Liver (tissue), 9 donors: Measurements from ENCODE around the gene EIF4ENIF1. TPM values are rescaled to one million over a fixed set of nuclear protein-coding genes. Genes with fewer than 3 reads are reported as not detected.
"Not testable (repeated sequence)": the region's sequence is repeated elsewhere in the genome, so short reads cannot be mapped to it uniquely, and the experiment has no call there.

ENCODE experiments used
- DNase-seq: peaks from one replicate; pipeline ENCODE4 v3.0.0-alpha.2; 2017; ENCODE audit warnings: low spot score
- H3K27ac ChIP-seq, 2 donors: one replicate each; pipeline ENCODE4 v1.7.0; 2013; ENCODE audit warnings: inconsistent platforms in 2 of 2, low read length in 2 of 2, control low read depth in 1 of 2, low read depth in 1 of 2, mild to moderate bottlenecking in 1 of 2
- H3K27me3 ChIP-seq, 4 donors: one replicate each; pipeline versions ENCODE4 v1.6.1 to v1.7.0; 2013; ENCODE audit warnings: low read length in 3 of 4, inconsistent platforms in 1 of 4, mild to moderate bottlenecking in 1 of 4, moderate library complexity in 1 of 4; ENCODE audit not compliant: control insufficient read depth in 4 of 4, insufficient read depth in 4 of 4
- H3K36me3 ChIP-seq, 4 donors: one replicate each; pipeline versions ENCODE4 v1.6.1 to v1.7.0; 2013; ENCODE audit warnings: low read length in 3 of 4, mild to moderate bottlenecking in 3 of 4, low read depth in 1 of 4, moderate library complexity in 1 of 4; ENCODE audit not compliant: control insufficient read depth in 4 of 4, insufficient read depth in 3 of 4
- H3K4me1 ChIP-seq, 4 donors: one replicate each; pipeline versions ENCODE4 v1.6.1 to v1.7.0; 2013; ENCODE audit warnings: low read length in 3 of 4, mild to moderate bottlenecking in 3 of 4, moderate library complexity in 1 of 4; ENCODE audit not compliant: control insufficient read depth in 4 of 4, insufficient read depth in 4 of 4
- H3K4me3 ChIP-seq, 3 donors: one replicate each; pipeline versions ENCODE4 v1.6.1 to v1.7.0; 2013; ENCODE audit warnings: low read length in 3 of 3, control low read depth in 1 of 3, low read depth in 1 of 3, mild to moderate bottlenecking in 1 of 3
- H3K9ac ChIP-seq, 2 donors: one replicate each; pipeline ENCODE4 v1.7.0; 2013; ENCODE audit warnings: low read length in 2 of 2, mild to moderate bottlenecking in 2 of 2, moderate library complexity in 2 of 2, control low read depth in 1 of 2, low read depth in 1 of 2
- H3K9me3 ChIP-seq, 4 donors: one replicate each; pipeline versions ENCODE4 v1.6.1 to v1.7.0; 2013; ENCODE audit warnings: low read length in 3 of 4; ENCODE audit not compliant: control insufficient read depth in 4 of 4
- ATF3 ChIP-seq: IDR thresholded peaks from 2 replicates; pipeline ENCODE4 v1.6.1; 2016; ENCODE audit warnings: antibody characterized with exemption
- CTCF ChIP-seq: fragments of 150-350 bp; IDR thresholded peaks from 2 replicates; pipeline ENCODE4 v1.5.1; 2017; ENCODE audit warnings: improper control_type of control experiment, low read depth, low read length; ENCODE audit not compliant: missing input control
- EGR1 ChIP-seq, 2 donors: IDR thresholded peaks; 2 replicates each; pipeline ENCODE4 v1.6.1; 2016 to 2018; ENCODE audit warnings: antibody characterized with exemption in 2 of 2, low read depth in 2 of 2
- GABPA ChIP-seq, 2 donors: IDR thresholded peaks in 1 of 2; conservative IDR thresholded peaks in 1 of 2; 2 replicates each; pipeline ENCODE4 v1.6.1; 2016; ENCODE audit warnings: antibody characterized with exemption in 2 of 2, mild to moderate bottlenecking in 1 of 2, moderate library complexity in 1 of 2
- HNF4A ChIP-seq, 2 donors: conservative IDR thresholded peaks; 2 replicates each; pipeline ENCODE4 v1.6.1; 2016; ENCODE audit warnings: antibody characterized with exemption in 2 of 2, mild to moderate bottlenecking in 2 of 2
- JUND ChIP-seq, 2 donors: IDR thresholded peaks; 2 replicates each; pipeline ENCODE4 v1.6.1; 2016; ENCODE audit warnings: antibody characterized with exemption in 2 of 2
- NR2F2 ChIP-seq: IDR thresholded peaks from 2 replicates; pipeline ENCODE4 v1.6.1; 2016; ENCODE audit warnings: antibody characterized with exemption
- RAD21 ChIP-seq, 2 donors: IDR thresholded peaks; 2 replicates each; pipeline ENCODE4 v1.6.1; 2016; ENCODE audit warnings: antibody characterized with exemption in 2 of 2, mild to moderate bottlenecking in 2 of 2
- REST ChIP-seq: IDR thresholded peaks from 2 replicates; pipeline ENCODE4 v1.6.1; 2016; ENCODE audit warnings: antibody characterized with exemption, mild to moderate bottlenecking
- RXRA ChIP-seq, 2 donors: IDR thresholded peaks; 2 replicates each; pipeline ENCODE4 v1.6.1; 2017 to 2018; ENCODE audit warnings: antibody characterized with exemption in 2 of 2, mild to moderate bottlenecking in 1 of 2
- SP1 ChIP-seq: IDR thresholded peaks from 2 replicates; pipeline ENCODE4 v1.6.1; 2018; ENCODE audit warnings: antibody characterized with exemption, mild to moderate bottlenecking
- TAF1 ChIP-seq: conservative IDR thresholded peaks from 2 replicates; pipeline ENCODE4 v1.6.1; 2016; ENCODE audit warnings: antibody characterized with exemption, mild to moderate bottlenecking
- YY1 ChIP-seq: IDR thresholded peaks from 2 replicates; pipeline ENCODE4 v1.6.1; 2016; ENCODE audit warnings: antibody characterized with exemption, mild to moderate bottlenecking
- WGBS: extraction: QIAGEN DNeasy Blood & Tissue Kit; methylation state at CpG from one replicate; pipeline ENCODE4 v1.1.7; 2013; 5-methylcytosine and 5-hydroxymethylcytosine counted together
- polyA plus RNA-seq, 2 donors: library from polyadenylated mRNA; stranded (reverse) in 1 of 2; unstranded in 1 of 2; fragments of 200-250 nt in 1 of 2; fragments of >200 nt in 1 of 2; fragmentation: Nextera tagmentation in 1 of 2; extraction: Ambion mirVana in 1 of 2; gene quantifications; one replicate each; pipeline versions ENCODE4 v1.2.1 to v1.2.3, GENCODE V29; 2013 to 2015
- total RNA-seq, 2 donors: library from RNA; depleted of rRNA; stranded (reverse); fragments of >200 nt; gene quantifications; one replicate each; pipeline ENCODE4 v1.2.3, GENCODE V29; 2014
- TF ChIP-seq, protein P1 (sequence below): IDR thresholded peaks from 2 replicates; pipeline ENCODE4 v1.6.1; 2016; ENCODE audit warnings: antibody characterized with exemption
- donor health status: healthy.
- donor health status: healthy.
- donor health status: healthy.
- donor health status: healthy.
- donor health status: healthy.

Gene EIF4ENIF1
- total and polyA plus RNA-seq, 4 donors: 4.6 to 7.1 (median 6.0) TPM

DNA sequence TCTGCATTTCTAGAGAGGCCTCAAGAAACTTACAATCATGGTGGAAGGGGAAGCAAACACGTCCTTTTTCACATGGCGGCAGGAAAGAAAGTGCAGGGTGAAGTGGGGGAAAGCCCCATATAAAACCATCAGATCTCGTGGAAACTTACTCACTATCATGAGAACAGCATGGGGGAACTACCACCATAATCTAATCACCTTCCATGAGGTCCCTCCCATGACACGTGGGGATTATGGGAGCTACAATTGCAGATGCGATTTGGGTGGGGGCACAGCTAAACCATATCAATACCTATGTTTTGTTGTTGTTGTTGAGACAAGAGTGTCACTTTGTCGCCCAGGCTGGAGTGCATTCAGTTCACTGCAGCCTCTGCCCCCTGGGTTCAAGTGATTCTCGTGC is 36.6 kb upstream of the EIF4ENIF1 start:
- Histone ChIP-seq H3K36me3 (peaks cover 0 to 3% (median 0%) of the 10 kb centered on the region in 4 donors), H3K9ac (no peak overlapping the region), H3K27ac (no peak overlapping the region), H3K4me1 (peaks cover 0 to 4% (median 0%) of the 10 kb centered on the region in 4 donors), H3K4me3 (no peak overlapping the region), H3K9me3 (no peaks in the 10 kb centered on the region), H3K27me3 (no peaks in the 10 kb centered on the region)
- TF ChIP-seq CTCF (no peak), EGR1 (IDR thresholded peaks at IDR 0.05; ENCODE audit: low read depth in 2 of 2) (no peak), SP1 (no peak), GABPA (IDR thresholded peaks at IDR 0.05 in 1 of 2, conservative IDR thresholded peaks at IDR 0.05 in 1 of 2) (no peak), RXRA (IDR thresholded peaks at IDR 0.05) (no peak), JUND (IDR thresholded peaks at IDR 0.05) (no peak), HNF4A (conservative IDR thresholded peaks at IDR 0.05) (no peak), REST (no peak), TAF1 (no peak), RAD21 (IDR thresholded peaks at IDR 0.05) (no peak)
- TF ChIP-seq, protein P1, sequence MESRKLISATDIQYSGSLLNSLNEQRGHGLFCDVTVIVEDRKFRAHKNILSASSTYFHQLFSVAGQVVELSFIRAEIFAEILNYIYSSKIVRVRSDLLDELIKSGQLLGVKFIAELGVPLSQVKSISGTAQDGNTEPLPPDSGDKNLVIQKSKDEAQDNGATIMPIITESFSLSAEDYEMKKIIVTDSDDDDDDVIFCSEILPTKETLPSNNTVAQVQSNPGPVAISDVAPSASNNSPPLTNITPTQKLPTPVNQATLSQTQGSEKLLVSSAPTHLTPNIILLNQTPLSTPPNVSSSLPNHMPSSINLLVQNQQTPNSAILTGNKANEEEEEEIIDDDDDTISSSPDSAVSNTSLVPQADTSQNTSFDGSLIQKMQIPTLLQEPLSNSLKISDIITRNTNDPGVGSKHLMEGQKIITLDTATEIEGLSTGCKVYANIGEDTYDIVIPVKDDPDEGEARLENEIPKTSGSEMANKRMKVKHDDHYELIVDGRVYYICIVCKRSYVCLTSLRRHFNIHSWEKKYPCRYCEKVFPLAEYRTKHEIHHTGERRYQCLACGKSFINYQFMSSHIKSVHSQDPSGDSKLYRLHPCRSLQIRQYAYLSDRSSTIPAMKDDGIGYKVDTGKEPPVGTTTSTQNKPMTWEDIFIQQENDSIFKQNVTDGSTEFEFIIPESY: no peak
- DNase-seq: no peak
- WGBS: 85% methylated on average over 7 of the region's 7 CpGs

- not testable (repeated sequence) for H3K9ac ChIP-seq, H3K27me3 ChIP-seq, H3K27ac ChIP-seq, H3K4me3 ChIP-seq, DNase-seq, H3K36me3 ChIP-seq, H3K4me1 ChIP-seq, H3K9me3 ChIP-seq
- 92% methylated on average over 5 of the region's 5 CpGs for whole genome bisulfite sequencing
Observed at GRCh38 chr22:31524132-31524531, 34.5 kb upstream of the EIF4ENIF1 start.

- 77% methylated on average over 4 of the region's 4 CpGs for WGBS
- no peaks in the 10 kb centered on the region for H3K27me3 ChIP-seq
- TF ChIP-seq JUND (IDR thresholded peaks at IDR 0.05) (no peak), YY1 (no peak), NR2F2 (no peak), HNF4A (conservative IDR thresholded peaks at IDR 0.05) (no peak), CTCF (no peak), EGR1 (IDR thresholded peaks at IDR 0.05; ENCODE audit: low read depth in 2 of 2) (no peak), ATF3 (no peak), RAD21 (IDR thresholded peaks at IDR 0.05) (no peak)
- TF ChIP-seq, protein P1: no peak
Observed at GRCh38 chr22:31520051-31520450, 30.4 kb upstream of the EIF4ENIF1 start.

More at GRCh38 chr22:31520051-31520450, 30.4 kb upstream of the EIF4ENIF1 start:
- Histone ChIP-seq H3K4me3 (no peak overlapping the region), H3K4me1 (no peaks in the 10 kb centered on the region), H3K9ac (no peak overlapping the region), H3K9me3 (no peaks in the 10 kb centered on the region), H3K27ac (no peak overlapping the region), H3K36me3 (peaks cover 0 to 3% (median 0%) of the 10 kb centered on the region in 4 donors)
- DNase-seq: no peak
